OCI-LY3 (cell line): ENCODE data around the gene MAP3K5.

Source experiments
- H2AFZ ChIP-seq: fragments of 200-600, 300-600 bp; shearing (Covaris generic); 2 replicates; pipeline ENCODE4 v1.6.0; 2014; ENCODE audit warnings: antibody characterized with exemption, low read depth, low read length
- H3K27ac ChIP-seq: fragments of 200-600, 300-600 bp; sonication (generic); 2 replicates; pipeline ENCODE4 v1.5.1; 2014; ENCODE audit warnings: mild to moderate bottlenecking, low read length, moderate library complexity, mixed read lengths
- H3K27me3 ChIP-seq: fragments of 200-600, 300-600 bp; sonication (generic); 2 replicates; pipeline ENCODE4 v1.6.1; 2014; ENCODE audit warnings: low read depth, low read length, mixed read lengths
- H3K36me3 ChIP-seq: fragments of 200-600, 300-600 bp; sonication (generic); replicated peaks from 2 replicates; pipeline ENCODE3; 2014; ENCODE audit warnings: low read depth, low read length, mixed read lengths
- H3K4me1 ChIP-seq: fragments of 300-600, 200-600 bp; sonication (generic); 2 replicates; pipeline ENCODE4 v1.6.1; 2014; ENCODE audit warnings: low read length, mixed read lengths
- H3K4me2 ChIP-seq: fragments of 200-600, 300-600 bp; sonication (generic); 2 replicates; pipeline ENCODE4 v1.6.1; 2014; ENCODE audit warnings: low read length, mixed read lengths
- H3K4me3 ChIP-seq: fragments of 300-600, 200-600 bp; sonication (generic); 2 replicates; pipeline ENCODE4 v1.5.1; 2014; ENCODE audit warnings: antibody characterized with exemption, mild to moderate bottlenecking, low read length, moderate library complexity
- H3K79me2 ChIP-seq: fragments of 300-600, 200-600 bp; shearing (Covaris generic); 2 replicates; pipeline ENCODE4 v1.6.1; 2014; ENCODE audit warnings: mild to moderate bottlenecking, low read length, mixed read lengths
- H3K9ac ChIP-seq: fragments of 300-600, 200-600 bp; shearing (Covaris generic); 2 replicates; pipeline ENCODE4 v1.6.0; 2014; ENCODE audit warnings: mild to moderate bottlenecking, low read length, moderate library complexity
- H3K9me3 ChIP-seq: fragments of 200-600, 300-600 bp; shearing (Covaris generic); 2 replicates; pipeline ENCODE4 v1.6.1; 2014; ENCODE audit warnings: low read length, mixed read lengths; ENCODE audit not compliant: insufficient read depth
- H4K20me1 ChIP-seq: fragments of 200-600, 300-600 bp; sonication (generic); 2 replicates; pipeline ENCODE4 v1.6.1; 2016; ENCODE audit warnings: low read length, mixed read lengths; ENCODE audit not compliant: insufficient read depth
- EZH2phosphoT487 ChIP-seq: fragments of 200-600 bp; shearing (Covaris generic); IDR thresholded peaks from 2 replicates; pipeline ENCODE4 v1.6.1; 2018; ENCODE audit warnings: antibody characterized with exemption, mixed run types, low read depth
- TF ChIP-seq, protein P1 (sequence below): fragments of 200-600, 300-600 bp; sonication (generic); IDR thresholded peaks from 2 replicates; pipeline ENCODE4 v1.5.1; 2014; ENCODE audit warnings: antibody characterized with exemption, low read length, low read depth

The MAP3K5 gene

DNA sequence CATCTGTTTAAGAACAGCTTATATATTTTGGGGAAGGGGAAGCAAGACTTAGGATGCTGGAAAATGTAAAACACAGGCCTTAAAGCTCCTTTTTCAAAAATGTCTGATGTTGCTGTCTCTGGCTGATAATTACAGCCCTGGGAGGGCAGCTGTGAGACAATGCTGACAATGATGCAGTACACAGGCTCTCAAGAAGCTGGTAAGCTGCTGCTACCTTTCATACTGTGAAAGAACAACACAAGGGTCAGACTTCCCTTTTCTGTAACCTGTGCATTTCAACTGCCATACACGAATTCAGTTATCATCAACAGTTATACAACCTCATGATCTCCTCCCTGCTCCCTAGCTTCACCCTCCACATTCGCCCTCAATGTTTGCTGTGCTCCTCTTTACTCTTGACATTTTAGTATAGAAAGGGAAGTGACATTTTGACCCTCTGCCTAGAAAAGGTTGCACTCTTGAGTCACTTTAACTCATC is 267.3 kb downstream of the MAP3K5 start:
- no peak overlapping the region for H3K27ac ChIP-seq
- H3K9me3 ChIP-seq: no peaks in the 10 kb centered on the region
- H3K9ac ChIP-seq: no peak overlapping the region
- H2AFZ ChIP-seq: 0 out of 2 replicates have a peak overlapping the region, but pooled peaks have one; percentile 57
- H3K79me2 ChIP-seq: no peaks in the 10 kb centered on the region
- TF ChIP-seq, protein P1, sequence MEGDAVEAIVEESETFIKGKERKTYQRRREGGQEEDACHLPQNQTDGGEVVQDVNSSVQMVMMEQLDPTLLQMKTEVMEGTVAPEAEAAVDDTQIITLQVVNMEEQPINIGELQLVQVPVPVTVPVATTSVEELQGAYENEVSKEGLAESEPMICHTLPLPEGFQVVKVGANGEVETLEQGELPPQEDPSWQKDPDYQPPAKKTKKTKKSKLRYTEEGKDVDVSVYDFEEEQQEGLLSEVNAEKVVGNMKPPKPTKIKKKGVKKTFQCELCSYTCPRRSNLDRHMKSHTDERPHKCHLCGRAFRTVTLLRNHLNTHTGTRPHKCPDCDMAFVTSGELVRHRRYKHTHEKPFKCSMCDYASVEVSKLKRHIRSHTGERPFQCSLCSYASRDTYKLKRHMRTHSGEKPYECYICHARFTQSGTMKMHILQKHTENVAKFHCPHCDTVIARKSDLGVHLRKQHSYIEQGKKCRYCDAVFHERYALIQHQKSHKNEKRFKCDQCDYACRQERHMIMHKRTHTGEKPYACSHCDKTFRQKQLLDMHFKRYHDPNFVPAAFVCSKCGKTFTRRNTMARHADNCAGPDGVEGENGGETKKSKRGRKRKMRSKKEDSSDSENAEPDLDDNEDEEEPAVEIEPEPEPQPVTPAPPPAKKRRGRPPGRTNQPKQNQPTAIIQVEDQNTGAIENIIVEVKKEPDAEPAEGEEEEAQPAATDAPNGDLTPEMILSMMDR: no peak
- no peak for TF ChIP-seq EZH2phosphoT487
- H3K4me1 ChIP-seq: 0 out of 2 replicates have a peak, but pooled peaks cover 4% of the 10 kb centered on the region
- H4K20me1 ChIP-seq: no peaks in the 10 kb centered on the region
- no peak overlapping the region for H3K4me2 ChIP-seq
- H3K4me3 ChIP-seq: no peak overlapping the region
- H3K27me3 ChIP-seq: no peaks in the 10 kb centered on the region
- no peaks in the 10 kb centered on the region for H3K36me3 ChIP-seq

DNA sequence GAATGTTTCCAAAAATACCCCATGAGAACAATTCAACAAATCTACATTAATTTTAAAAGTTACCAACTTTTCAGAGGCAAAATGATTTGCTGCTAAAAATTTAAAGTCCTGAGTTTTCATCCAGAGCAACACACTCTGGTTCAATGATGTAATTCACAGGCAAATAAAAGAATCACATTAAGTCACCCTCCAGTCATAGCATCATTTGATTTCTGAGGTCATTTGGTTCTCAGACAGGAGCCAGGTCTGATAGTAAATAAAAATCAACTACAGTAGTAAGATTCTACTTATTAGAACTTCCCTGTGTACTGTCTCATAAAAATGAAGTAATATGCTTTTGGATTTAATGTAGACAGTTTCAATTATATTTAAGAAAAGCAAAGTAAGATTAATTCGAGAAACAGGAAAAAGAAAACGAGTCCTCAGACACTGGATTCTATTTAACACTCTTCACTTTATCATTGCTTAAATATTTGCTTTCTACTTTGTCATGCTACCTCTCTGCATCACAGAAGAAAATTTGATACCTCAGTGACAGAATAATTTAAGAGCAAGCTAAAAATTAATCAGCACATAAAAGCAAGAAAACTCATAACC is 267.8 kb downstream of the MAP3K5 start:
- Histone ChIP-seq H3K4me2 (no peak overlapping the region), H3K9ac (no peak overlapping the region), H3K4me1 (0 out of 2 replicates have a peak, but pooled peaks cover 4% of the 10 kb centered on the region), H3K27ac (no peak overlapping the region), H3K79me2 (no peaks in the 10 kb centered on the region), H3K9me3 (no peaks in the 10 kb centered on the region), H3K4me3 (no peak overlapping the region), H3K36me3 (no peaks in the 10 kb centered on the region), H4K20me1 (no peaks in the 10 kb centered on the region), H2AFZ (no peak overlapping the region), H3K27me3 (no peaks in the 10 kb centered on the region)
- TF ChIP-seq, protein P1: no peak
- TF ChIP-seq EZH2phosphoT487: no peak

DNA sequence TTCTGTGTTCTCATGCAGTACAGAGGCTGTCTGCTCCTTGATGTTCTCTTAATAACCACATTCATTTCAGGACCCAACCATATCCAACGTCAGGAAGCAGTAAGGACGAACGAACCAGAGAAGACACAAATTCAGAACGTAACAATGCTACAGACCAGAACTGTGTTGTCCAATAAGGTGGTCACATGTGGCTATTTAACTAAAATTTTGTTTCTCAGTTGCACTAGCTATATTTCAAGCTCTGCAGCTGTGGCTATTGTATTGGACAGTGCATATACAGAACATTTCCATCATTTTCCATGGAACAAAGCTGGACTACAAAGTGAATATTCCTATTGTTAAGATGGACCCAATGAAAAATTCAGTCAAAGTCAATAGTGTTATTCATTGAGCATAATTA is 269.1 kb downstream of the MAP3K5 start:
- Histone ChIP-seq H3K9ac (no peak overlapping the region), H3K27me3 (no peaks in the 10 kb centered on the region), H3K4me1 (0 out of 2 replicates have a peak, but pooled peaks cover 4% of the 10 kb centered on the region), H3K27ac (no peak overlapping the region), H3K36me3 (no peaks in the 10 kb centered on the region), H3K9me3 (no peaks in the 10 kb centered on the region), H3K4me3 (no peak overlapping the region), H2AFZ (no peak overlapping the region), H4K20me1 (no peaks in the 10 kb centered on the region), H3K4me2 (no peak overlapping the region), H3K79me2 (no peaks in the 10 kb centered on the region)
- TF ChIP-seq, protein P1: no peak
- TF ChIP-seq EZH2phosphoT487: no peak

DNA sequence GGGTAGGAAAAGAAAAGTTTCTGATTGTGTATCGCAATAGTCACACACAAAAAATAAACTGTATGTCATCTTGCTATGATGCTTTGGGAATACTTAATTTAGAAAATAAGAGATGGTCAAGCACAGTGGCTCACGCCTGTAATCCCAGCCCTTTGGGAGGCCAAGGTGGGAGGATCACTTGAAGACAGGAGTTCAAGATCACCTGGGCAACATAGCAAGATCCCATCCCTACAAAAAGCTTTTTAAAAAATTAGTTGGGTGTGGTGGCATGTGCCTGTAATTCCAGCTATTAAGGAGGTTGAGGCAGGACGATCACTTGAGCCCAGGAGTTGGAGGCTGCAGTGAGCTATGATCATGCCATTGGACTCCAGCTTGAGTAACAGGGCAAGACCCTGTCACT is 269.6 kb downstream of the MAP3K5 start:
- Histone ChIP-seq H3K4me2 (no peak overlapping the region), H3K36me3 (no peaks in the 10 kb centered on the region), H4K20me1 (no peaks in the 10 kb centered on the region), H3K4me1 (0 out of 2 replicates have a peak, but pooled peaks cover 4% of the 10 kb centered on the region), H3K27ac (no peak overlapping the region), H3K27me3 (no peaks in the 10 kb centered on the region), H3K4me3 (no peak overlapping the region), H2AFZ (no peak overlapping the region), H3K9me3 (no peaks in the 10 kb centered on the region), H3K79me2 (no peaks in the 10 kb centered on the region), H3K9ac (no peak overlapping the region)
- TF ChIP-seq, protein P1: no peak
